ENCODE results near the gene TVP23B.
"Not testable (repeated sequence)": the region's sequence is repeated elsewhere in the genome, so short reads cannot be mapped to it uniquely, and the experiment has no call there.

DNA sequence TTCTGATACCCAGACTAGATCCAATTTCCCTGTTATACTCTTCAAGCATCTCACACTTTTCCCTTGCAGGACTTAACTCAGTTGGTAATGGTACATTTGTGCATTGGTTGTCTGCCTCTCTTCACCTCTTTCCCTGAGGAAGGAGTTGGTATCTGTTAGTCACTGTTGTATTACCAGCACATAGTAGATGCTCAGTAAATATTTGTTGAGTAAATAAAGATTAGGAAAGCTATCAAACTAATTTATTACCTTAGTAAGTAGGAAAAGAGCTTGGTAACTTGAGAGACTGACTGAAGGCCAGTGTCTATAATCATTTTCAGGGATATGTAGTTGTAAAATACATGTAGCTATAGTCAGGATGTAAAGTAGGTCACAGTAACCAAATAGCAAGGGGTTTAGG lies 15.9 kb downstream of the TVP23B start:
- TF ChIP-seq, protein P1, sequence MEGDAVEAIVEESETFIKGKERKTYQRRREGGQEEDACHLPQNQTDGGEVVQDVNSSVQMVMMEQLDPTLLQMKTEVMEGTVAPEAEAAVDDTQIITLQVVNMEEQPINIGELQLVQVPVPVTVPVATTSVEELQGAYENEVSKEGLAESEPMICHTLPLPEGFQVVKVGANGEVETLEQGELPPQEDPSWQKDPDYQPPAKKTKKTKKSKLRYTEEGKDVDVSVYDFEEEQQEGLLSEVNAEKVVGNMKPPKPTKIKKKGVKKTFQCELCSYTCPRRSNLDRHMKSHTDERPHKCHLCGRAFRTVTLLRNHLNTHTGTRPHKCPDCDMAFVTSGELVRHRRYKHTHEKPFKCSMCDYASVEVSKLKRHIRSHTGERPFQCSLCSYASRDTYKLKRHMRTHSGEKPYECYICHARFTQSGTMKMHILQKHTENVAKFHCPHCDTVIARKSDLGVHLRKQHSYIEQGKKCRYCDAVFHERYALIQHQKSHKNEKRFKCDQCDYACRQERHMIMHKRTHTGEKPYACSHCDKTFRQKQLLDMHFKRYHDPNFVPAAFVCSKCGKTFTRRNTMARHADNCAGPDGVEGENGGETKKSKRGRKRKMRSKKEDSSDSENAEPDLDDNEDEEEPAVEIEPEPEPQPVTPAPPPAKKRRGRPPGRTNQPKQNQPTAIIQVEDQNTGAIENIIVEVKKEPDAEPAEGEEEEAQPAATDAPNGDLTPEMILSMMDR (IDR thresholded peaks at IDR 0.05) = not testable (repeated sequence)
- TF ChIP-seq POLR2A (IDR thresholded peaks at IDR 0.05) = not testable (repeated sequence)
